RWPE2 (cell line): ENCODE measurements around the gene PLCG2.
"Not testable (repeated sequence)": the region's sequence is repeated elsewhere in the genome, so short reads cannot be mapped to it uniquely, and the experiment has no call there.

Experiments used
- ATAC-seq: fragments of 200-7000 bp; cut with Tn5 transposase; 3 replicates; pipeline ENCODE4 v1.9.1; 2021; ENCODE audit warnings: low read depth
- DNase-seq: peaks from one replicate; pipeline ENCODE4 v3.0.0-alpha.2; 2020; ENCODE audit warnings: low spot score
- H3K27ac ChIP-seq: fragments of 450-650 bp; 2 replicates; pipeline ENCODE4 v1.5.1; 2017; ENCODE audit warnings: mild to moderate bottlenecking; ENCODE audit not compliant: poor library complexity, severe bottlenecking
- H3K27me3 ChIP-seq: fragments of 250-450 bp; sonication (Bioruptor Pico); 2 replicates; pipeline ENCODE4 v1.5.1; 2021; ENCODE audit warnings: mild to moderate bottlenecking, moderate library complexity; ENCODE audit not compliant: insufficient read depth, poor library complexity, severe bottlenecking
- H3K36me3 ChIP-seq: fragments of 250-450 bp; sonication (Bioruptor Pico); 2 replicates; pipeline ENCODE4 v1.5.1; 2020; ENCODE audit warnings: low read depth, mild to moderate bottlenecking, moderate library complexity
- H3K4me1 ChIP-seq: fragments of 250-450 bp; sonication (Bioruptor Pico); 2 replicates; pipeline ENCODE4 v1.5.1; 2021; ENCODE audit warnings: mild to moderate bottlenecking, moderate library complexity; ENCODE audit not compliant: insufficient read depth, poor library complexity, severe bottlenecking
- H3K4me3 ChIP-seq: fragments of 250-450 bp; sonication (Bioruptor Pico); 2 replicates; pipeline ENCODE4 v1.5.1; 2021; ENCODE audit warnings: mild to moderate bottlenecking, moderate library complexity; ENCODE audit not compliant: severe bottlenecking
- H3K9me3 ChIP-seq: fragments of 250-450 bp; sonication (Bioruptor Pico); 2 replicates; pipeline ENCODE4 v1.5.1; 2021; ENCODE audit warnings: mild to moderate bottlenecking, moderate library complexity; ENCODE audit not compliant: severe bottlenecking
- TF ChIP-seq, protein P1 (sequence below): fragments of 450-650 bp; IDR thresholded peaks from one replicate; pipeline ENCODE4 v1.5.1; 2017; ENCODE audit warnings: mild to moderate bottlenecking, moderate library complexity; ENCODE audit not compliant: poor library complexity, severe bottlenecking

PLCG2 gene

GRCh38 chr16:81797443-81797842, 18.4 kb downstream of the PLCG2 start:
- TF ChIP-seq, protein P1, sequence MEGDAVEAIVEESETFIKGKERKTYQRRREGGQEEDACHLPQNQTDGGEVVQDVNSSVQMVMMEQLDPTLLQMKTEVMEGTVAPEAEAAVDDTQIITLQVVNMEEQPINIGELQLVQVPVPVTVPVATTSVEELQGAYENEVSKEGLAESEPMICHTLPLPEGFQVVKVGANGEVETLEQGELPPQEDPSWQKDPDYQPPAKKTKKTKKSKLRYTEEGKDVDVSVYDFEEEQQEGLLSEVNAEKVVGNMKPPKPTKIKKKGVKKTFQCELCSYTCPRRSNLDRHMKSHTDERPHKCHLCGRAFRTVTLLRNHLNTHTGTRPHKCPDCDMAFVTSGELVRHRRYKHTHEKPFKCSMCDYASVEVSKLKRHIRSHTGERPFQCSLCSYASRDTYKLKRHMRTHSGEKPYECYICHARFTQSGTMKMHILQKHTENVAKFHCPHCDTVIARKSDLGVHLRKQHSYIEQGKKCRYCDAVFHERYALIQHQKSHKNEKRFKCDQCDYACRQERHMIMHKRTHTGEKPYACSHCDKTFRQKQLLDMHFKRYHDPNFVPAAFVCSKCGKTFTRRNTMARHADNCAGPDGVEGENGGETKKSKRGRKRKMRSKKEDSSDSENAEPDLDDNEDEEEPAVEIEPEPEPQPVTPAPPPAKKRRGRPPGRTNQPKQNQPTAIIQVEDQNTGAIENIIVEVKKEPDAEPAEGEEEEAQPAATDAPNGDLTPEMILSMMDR = no peak
- H3K4me3 ChIP-seq = no peak overlapping the region
- H3K9me3 ChIP-seq = no peaks in the 10 kb centered on the region
- no peaks in the 10 kb centered on the region for H3K36me3 ChIP-seq
- H3K27ac ChIP-seq = no peak overlapping the region
- H3K27me3 ChIP-seq = no peaks in the 10 kb centered on the region
- DNase-seq (no peak), ATAC-seq (no peak)
- H3K4me1 ChIP-seq = peaks cover 5% of the 10 kb centered on the region

DNA sequence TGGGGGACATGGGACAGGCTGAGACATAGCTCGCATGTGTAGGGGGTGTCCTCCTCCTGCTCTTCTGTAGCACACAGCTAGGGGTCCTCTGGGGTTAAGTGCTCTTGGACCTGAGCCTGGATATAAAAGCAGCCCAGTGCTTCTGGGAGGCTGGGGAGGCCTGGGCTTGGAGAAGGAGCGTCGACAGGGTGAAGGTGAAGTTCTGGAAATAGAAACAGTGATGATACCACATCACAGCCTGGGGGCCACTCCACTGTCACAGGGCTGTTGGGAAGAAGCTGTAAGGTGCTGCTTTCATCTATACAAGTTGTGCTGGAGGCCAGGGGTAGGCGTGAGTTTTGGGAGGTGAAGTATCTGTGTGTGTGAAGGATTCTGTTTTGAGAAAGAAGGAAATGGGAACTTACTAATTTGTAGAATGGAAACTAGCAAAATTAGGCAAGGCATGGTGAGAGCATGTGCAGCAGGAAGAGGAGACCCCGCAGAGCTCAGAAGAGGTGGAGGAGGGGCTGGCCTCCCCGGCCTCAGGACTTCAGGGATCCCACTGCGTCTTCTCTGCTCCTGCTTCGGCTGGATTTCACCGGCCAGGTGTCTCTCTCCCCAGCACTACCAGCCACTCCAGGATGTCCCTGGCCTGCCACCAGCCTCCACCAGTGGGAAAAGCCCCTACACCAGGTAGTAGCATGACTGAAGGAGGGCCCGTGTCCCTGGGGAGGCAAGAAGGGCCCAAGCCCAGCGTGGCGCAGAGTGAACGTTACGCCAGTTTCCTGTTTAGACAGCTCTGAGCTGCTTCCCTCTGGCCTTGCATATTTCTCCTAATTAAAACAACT, 19.4 kb downstream of the PLCG2 start:
- Histone ChIP-seq H3K4me3 (no peak overlapping the region), H3K27me3 (no peaks in the 10 kb centered on the region), H3K27ac (no peak overlapping the region), H3K36me3 (no peaks in the 10 kb centered on the region), H3K4me1 (peaks cover 5% of the 10 kb centered on the region), H3K9me3 (no peaks in the 10 kb centered on the region)
- ATAC-seq = no peak
- TF ChIP-seq, protein P1 = no peak
- no peak for DNase-seq

- H3K36me3 ChIP-seq = no peaks in the 10 kb centered on the region
- TF ChIP-seq, protein P1 = no peak
- H3K4me1 ChIP-seq = peaks cover 5% of the 10 kb centered on the region
- ATAC-seq (no peak), DNase-seq (no peak)
- H3K4me3 ChIP-seq = no peak overlapping the region
- H3K9me3 ChIP-seq = no peaks in the 10 kb centered on the region
- H3K27ac ChIP-seq = no peak overlapping the region
- no peaks in the 10 kb centered on the region for H3K27me3 ChIP-seq
Measured at GRCh38 chr16:81799138-81799504, 20.0 kb downstream of the PLCG2 start.

GRCh38 chr16:81801724-81802123, 22.6 kb downstream of the PLCG2 start:
- H3K4me3 ChIP-seq, H3K27ac ChIP-seq, H3K4me1 ChIP-seq, DNase-seq, ATAC-seq, H3K9me3 ChIP-seq, H3K36me3 ChIP-seq, H3K27me3 ChIP-seq: not testable (repeated sequence)

DNA sequence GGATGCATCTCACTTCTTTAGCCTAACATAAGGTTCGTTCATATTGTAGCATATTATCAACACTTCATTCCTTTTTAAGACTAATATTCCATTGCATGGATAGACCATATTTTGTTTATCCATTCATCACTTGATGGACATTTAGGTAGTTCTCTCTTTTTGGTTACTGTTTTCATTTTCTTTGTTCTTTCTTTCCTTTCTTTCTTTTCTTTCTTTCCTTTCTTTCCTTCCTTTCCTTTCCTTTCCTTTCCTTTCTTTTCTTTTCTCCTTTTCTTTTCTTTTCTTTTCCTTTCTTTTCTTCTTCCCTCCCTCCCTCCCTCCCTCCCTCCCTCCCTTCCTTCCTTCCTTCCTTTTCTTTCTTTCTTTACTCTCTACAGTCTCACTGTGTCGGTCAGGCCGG, 24.2 kb downstream of the PLCG2 start:
- ATAC-seq (no peak), DNase-seq (no peak)
- no peaks in the 10 kb centered on the region for H3K4me1 ChIP-seq
- TF ChIP-seq, protein P1 = no peak
- no peaks in the 10 kb centered on the region for H3K36me3 ChIP-seq
- H3K4me3 ChIP-seq = no peak overlapping the region
- H3K9me3 ChIP-seq = no peaks in the 10 kb centered on the region
- no peaks in the 10 kb centered on the region for H3K27me3 ChIP-seq
- H3K27ac ChIP-seq = no peak overlapping the region
